Nasal cavity respiratory epithelium epithelial cell of viscerocranial mucosa (primary cell): ENCODE measurements around the gene PHPT1. TPM values are rescaled to one million over a fixed set of nuclear protein-coding genes. Genes with fewer than 3 reads are reported as not detected.

Experiments used
- total RNA-seq: library from RNA; depleted of rRNA; stranded (reverse); fragments of >200 nt; gene quantifications from 2 replicates; pipeline ENCODE4 v1.2.3, GENCODE V29; 2014

The PHPT1 gene
- total RNA-seq: 88.2 and 91.8 TPM in 2 replicates

DNA sequence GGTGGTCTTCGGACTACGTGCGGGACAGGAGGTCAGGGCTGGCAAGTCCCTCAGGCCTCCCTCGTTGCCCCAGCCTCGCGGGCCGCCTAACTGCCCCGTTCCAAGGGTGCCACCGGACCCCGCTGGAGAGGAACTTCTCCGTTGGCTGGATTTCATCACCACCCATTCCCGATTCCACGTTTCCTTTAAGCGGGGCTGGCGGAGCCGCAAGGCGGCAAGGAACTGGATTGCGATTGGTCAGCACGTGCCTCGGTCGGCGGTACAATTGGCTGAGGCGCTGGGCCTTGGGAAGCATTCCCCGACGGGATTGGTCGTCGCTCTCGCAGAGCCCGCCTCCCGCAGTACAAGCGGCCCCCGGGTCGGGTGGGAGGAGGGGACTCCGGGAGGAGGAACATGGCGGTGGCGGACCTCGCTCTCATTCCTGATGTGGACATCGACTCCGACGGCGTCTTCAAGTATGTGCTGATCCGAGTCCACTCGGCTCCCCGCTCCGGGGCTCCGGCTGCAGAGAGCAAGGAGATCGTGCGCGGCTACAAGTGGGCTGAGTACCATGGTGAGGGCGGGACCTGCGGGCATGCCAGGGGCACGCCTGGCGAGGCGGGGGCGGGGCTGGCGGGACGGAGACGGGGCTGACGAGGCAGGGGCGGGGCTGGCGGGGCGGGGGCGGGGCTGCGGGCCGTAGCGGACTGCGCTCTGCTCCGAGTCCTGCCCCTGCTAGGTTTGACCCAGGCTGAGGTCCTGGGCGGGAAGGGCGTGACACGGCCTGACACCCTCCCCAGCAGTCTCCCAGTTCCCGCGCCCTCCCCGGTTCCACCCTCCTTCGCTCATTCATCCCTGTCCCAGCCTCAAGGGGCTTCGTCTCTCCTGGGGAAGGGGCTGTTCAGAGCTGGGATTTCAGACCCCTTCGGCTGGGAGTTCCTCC is at the start of gene PHPT1:
PHPT1 (plus strand) TSS at position 372 of the 922 bp plus-strand sequence; CDS start at position 394, 22 bp downstream.

GRCh38 chr9:136807281-136808074 is 41.7 kb upstream of the PHPT1 start, which contains the start of gene RABL6:
Gene RABL6 (plus strand): TSS chr9:136807948. CDS start chr9:136808197, 249 bp downstream.

DNA sequence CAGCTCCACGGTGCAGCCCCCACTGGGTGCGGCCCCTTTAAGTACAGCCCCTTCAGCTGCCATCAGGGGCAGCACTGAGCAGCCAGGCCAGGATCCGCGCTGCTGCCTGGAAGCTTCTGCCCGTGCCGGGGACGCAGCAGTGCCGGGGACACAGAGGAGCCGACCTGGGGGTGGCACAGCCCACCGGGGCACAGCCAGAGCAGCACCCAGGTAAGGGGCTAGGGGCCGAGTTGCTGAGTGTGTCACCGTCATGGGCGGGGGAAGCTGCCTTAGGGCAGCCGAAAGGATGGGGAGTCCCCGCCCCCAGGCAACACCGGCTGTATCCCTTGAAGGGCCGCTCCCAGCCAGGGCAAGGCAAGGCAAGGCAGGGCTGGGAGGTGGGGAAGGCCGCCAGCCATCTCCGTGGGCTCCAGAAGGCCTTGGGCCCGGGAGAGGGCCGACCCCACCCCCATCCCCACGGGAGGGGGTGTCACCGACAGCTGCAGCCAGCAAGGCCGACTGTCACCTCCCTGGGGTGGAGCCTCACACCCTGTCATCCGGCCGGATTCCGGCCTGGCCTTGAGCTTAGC is 6.7 kb upstream of the PHPT1 start, which contains the start of gene AJM1:
AJM1 (plus strand) TSS at position 99 of the 569 bp plus-strand sequence. CDS start 1,937 bp downstream, outside the sequence.

GRCh38 chr9:136851941-136852663 is 2.9 kb downstream of the PHPT1 start, which contains the start of gene MAMDC4:
Gene MAMDC4 (plus strand): TSS chr9:136852346. CDS start chr9:136852417, 71 bp downstream.

DNA sequence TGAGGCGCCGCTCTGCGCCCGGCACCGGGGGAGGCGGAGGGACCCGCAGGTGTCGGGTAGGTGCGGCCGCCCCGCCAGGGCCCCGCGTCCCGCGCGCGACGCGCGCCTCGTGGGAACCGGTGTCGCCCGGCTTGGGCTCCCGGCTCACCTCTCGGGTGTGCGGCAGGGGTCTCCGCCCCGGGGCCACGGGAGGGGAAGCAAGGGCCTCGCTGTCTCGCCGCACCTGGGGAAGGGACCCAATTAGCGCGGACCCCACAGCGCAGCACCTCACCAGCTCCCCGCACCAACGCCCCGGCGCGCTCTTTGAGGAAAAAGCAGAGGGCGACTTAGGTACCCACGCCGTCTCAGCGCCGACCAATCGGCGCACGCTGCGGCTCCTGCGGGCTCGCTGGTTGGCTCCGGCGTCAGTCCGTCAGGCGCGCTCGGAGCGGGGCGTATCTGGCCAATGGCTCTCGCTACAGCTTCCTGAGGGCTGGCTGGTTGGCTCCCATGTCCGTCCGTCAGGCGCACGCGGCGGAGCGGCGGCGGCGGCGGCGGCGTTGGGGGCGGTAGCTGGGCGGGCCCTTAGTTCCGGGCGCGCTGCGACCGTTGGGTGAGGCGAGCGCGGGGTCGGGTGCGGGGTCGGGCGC is 36.9 kb downstream of the PHPT1 start, which contains the start of gene TRAF2:
TRAF2 (plus strand) TSS at position 567 of the 629 bp plus-strand sequence. CDS start 12,225 bp downstream, outside the sequence.

Other genes with a start within 250 kb of the PHPT1 start
- 16.2 and 18.5 TPM in 2 replicates for gene EGFL7, start 186.5 kb upstream of the PHPT1 start, total RNA-seq
- 41.1 and 42.0 TPM in 2 replicates for gene AGPAT2, start 162.0 kb upstream of the PHPT1 start, total RNA-seq
- under 0.01 and 1.00 TPM in 2 replicates for gene DIPK1B, start 136.8 kb upstream of the PHPT1 start, total RNA-seq
- gene LCN10, start 106.5 kb upstream of the PHPT1 start, total RNA-seq: not detected in 2 replicates
- not detected in 2 replicates for gene LCN6, start 100.9 kb upstream of the PHPT1 start, total RNA-seq
- not detected in 2 replicates for gene LCN8, start 91.2 kb upstream of the PHPT1 start, total RNA-seq
- gene LCN15, start 84.9 kb upstream of the PHPT1 start, total RNA-seq: not detected in 2 replicates
- gene TMEM141, start 58.1 kb upstream of the PHPT1 start, total RNA-seq: 63.2 and 150 TPM in 2 replicates
- under 0.01 and 0.28 TPM in 2 replicates for gene CCDC183, start 53.1 kb upstream of the PHPT1 start, total RNA-seq
- gene RABL6, start 41.5 kb upstream of the PHPT1 start, total RNA-seq: 73.4 and 86.8 TPM in 2 replicates
- gene AJM1, start 6.9 kb upstream of the PHPT1 start, total RNA-seq: 2.1 and 3.4 TPM in 2 replicates
- gene MAMDC4, start 2.9 kb downstream of the PHPT1 start, total RNA-seq: 1.4 and 6.5 TPM in 2 replicates
- 269 and 274 TPM in 2 replicates for gene EDF1, start 16.9 kb downstream of the PHPT1 start, total RNA-seq
- gene TRAF2, start 37.1 kb downstream of the PHPT1 start, total RNA-seq: 9.9 and 24.1 TPM in 2 replicates
- 107 and 164 TPM in 2 replicates for gene FBXW5, start 95.3 kb downstream of the PHPT1 start, total RNA-seq
- gene C8G, start 95.8 kb downstream of the PHPT1 start, total RNA-seq: 0.28 TPM in 1 of 2 replicates, not detected in the other
- gene LCN12, start 102.9 kb downstream of the PHPT1 start, total RNA-seq: 0.34 TPM in 1 of 2 replicates, not detected in the other
- not detected in 2 replicates for gene PTGDS, start 128.1 kb downstream of the PHPT1 start, total RNA-seq
- not detected in 2 replicates for gene LCNL1, start 133.6 kb downstream of the PHPT1 start, total RNA-seq
- 7.8 and 9.9 TPM in 2 replicates for gene PAXX, start 143.0 kb downstream of the PHPT1 start, total RNA-seq
- 4.4 and 6.7 TPM in 2 replicates for gene CLIC3, start 147.2 kb downstream of the PHPT1 start, total RNA-seq
- gene ABCA2, start 178.8 kb downstream of the PHPT1 start, total RNA-seq: 4.1 and 48.2 TPM in 2 replicates
- gene FUT7, start 182.7 kb downstream of the PHPT1 start, total RNA-seq: not detected in 2 replicates
- gene NPDC1, start 196.8 kb downstream of the PHPT1 start, total RNA-seq: 3.8 and 16.7 TPM in 2 replicates
- gene ENTPD2, start 204.7 kb downstream of the PHPT1 start, total RNA-seq: 1.8 and 3.1 TPM in 2 replicates
- gene SAPCD2, start 221.1 kb downstream of the PHPT1 start, total RNA-seq: 0.85 and 2.1 TPM in 2 replicates
- gene UAP1L1, start 228.1 kb downstream of the PHPT1 start, total RNA-seq: 4.8 and 6.3 TPM in 2 replicates
- 62.5 and 67.1 TPM in 2 replicates for gene MAN1B1, start 237.6 kb downstream of the PHPT1 start, total RNA-seq